ENCODE measurements around the gene USP38.
"Not testable (repeated sequence)": the region's sequence is repeated elsewhere in the genome, so short reads cannot be mapped to it uniquely, and the experiment has no call there.

USP38 gene, protein sequence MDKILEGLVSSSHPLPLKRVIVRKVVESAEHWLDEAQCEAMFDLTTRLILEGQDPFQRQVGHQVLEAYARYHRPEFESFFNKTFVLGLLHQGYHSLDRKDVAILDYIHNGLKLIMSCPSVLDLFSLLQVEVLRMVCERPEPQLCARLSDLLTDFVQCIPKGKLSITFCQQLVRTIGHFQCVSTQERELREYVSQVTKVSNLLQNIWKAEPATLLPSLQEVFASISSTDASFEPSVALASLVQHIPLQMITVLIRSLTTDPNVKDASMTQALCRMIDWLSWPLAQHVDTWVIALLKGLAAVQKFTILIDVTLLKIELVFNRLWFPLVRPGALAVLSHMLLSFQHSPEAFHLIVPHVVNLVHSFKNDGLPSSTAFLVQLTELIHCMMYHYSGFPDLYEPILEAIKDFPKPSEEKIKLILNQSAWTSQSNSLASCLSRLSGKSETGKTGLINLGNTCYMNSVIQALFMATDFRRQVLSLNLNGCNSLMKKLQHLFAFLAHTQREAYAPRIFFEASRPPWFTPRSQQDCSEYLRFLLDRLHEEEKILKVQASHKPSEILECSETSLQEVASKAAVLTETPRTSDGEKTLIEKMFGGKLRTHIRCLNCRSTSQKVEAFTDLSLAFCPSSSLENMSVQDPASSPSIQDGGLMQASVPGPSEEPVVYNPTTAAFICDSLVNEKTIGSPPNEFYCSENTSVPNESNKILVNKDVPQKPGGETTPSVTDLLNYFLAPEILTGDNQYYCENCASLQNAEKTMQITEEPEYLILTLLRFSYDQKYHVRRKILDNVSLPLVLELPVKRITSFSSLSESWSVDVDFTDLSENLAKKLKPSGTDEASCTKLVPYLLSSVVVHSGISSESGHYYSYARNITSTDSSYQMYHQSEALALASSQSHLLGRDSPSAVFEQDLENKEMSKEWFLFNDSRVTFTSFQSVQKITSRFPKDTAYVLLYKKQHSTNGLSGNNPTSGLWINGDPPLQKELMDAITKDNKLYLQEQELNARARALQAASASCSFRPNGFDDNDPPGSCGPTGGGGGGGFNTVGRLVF

DNA sequence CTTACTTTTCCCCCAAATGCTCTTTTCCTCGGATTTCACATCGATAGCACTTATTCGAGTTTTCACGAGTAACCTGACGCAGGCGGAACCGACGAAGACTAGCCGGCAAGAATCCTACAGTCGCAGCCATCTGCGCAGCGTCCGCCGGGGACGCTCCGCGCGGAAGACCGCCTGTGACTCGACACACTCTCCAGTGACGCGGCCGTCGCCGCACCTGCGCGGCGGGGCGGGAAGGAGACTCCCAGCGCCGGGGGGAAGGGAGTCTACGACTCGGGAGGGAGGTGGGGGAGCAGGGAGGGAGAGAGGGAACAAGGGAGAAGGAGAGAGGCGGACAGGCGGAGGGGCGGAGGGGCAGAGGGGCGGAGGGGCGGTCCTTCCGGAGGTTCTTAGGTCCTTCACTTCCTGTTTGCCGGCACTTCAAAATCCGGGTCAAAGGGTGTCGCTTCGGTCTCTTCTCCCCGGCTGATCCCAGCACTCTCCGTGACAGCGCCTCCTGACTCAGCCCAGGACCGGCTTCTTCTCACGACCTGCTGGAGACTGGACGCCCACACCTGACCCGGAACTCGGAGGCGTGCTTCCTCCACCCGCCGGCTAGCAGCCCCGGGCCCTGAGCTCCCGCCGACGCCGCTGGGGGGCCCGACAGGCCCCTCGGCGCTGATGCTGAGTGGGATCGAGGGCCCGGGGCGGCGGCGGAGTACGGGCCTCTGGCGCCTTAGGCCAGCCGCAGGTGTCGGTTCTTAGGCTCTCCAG, at the start of gene USP38:
USP38 (plus strand) TSS at position 415 of the 750 bp plus-strand sequence. CDS start 534 bp downstream, outside the sequence.
- DNase-seq = peak; percentile 84

DNA sequence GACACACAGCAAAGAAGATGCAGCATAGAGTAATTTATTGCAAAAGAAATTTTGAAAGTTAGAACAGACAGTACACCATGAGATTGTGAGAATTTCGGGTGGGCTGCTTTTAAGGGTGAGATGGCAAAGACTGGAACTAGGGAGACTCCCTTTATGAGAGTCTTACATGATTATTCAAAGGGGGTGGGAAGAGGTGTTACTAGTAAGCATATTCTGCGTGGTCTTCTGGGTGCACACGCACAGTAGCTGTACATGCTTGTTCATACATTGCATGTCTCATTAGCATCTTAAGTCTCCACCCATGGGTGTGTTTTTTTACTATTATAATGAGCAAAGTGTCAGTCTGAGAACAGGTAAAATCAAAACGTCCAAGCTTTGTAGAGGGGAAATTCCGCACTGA, 49.4 kb upstream of the USP38 start:
- DNase-seq = no peak

DNA sequence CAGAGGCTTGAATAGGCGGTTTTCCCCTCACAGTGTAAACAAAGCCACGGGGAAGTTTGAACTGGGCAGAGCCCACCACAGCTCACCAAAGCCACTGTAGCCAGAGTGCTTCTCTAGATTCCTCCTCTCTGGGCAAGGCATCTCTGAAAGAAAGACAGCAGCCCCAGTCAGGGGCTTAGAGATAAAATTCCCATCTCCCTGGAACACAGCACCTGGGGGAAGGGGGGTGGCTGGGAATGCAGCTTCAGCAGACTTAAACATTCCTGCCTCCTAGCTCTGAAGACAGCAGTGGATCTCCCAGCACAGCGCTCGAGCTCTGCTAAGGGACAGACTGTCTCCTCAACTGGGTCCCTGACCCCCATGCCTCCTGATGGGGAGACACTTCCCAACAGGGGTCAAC, 44.0 kb upstream of the USP38 start:
- DNase-seq = no peak

DNA sequence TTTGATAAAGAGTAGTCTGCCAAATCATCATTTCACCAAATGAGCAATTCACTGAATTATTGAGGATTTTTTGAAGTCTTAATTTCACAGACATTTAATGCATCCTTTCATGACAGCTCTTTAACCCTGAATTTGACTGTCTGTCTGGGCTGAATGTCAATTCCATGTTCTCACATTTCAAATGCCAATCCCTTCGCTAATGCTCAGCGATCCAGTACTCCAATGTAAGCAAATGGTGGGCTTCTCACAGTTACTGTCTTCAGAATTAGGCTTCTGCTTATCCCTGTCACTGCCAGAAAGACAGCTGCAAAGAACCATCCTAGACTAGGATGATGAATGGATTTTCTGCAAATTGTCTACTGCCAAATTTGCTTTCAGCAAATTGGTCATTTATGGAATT, 36.2 kb upstream of the USP38 start:
- DNase-seq = no peak

DNA sequence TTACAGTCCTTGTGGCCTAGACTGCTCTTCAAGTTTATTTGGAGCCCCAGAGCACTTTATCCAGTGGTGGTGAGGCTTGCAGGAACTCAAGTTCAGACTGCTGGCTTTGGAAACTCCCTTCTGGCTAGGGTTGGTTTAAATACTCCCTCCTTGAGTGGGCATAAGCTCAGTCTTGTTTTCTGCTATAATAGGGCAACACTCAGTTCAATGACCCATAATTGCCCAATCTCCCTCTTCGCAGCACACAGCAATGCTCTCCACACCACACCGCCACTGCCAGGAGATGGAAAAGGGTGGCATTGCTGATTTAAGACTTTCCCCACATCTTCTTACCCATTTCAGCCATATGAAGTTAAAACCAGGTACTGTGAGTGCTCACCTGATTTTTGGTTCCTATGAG, 27.9 kb upstream of the USP38 start:
- no peak for DNase-seq

DNA sequence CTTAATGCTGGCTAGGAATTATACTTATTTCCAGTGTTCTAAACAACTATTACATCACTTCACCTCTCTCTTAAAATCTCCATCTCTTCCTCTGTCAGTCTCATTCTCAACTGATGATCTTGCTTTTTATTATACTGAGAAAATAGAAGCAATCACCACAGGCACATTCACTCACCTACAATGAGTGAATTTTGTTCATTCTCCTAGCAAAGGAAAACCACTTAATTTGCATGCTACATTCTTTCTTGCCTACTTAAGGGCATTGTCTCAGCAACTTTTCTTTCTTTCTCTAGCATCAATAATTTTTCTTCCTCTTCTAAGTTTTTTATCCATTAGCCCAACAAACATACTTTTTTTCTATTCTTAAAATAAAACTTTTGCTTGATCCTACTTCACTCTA, 21.1 kb upstream of the USP38 start:
- DNase-seq = no peak

DNA sequence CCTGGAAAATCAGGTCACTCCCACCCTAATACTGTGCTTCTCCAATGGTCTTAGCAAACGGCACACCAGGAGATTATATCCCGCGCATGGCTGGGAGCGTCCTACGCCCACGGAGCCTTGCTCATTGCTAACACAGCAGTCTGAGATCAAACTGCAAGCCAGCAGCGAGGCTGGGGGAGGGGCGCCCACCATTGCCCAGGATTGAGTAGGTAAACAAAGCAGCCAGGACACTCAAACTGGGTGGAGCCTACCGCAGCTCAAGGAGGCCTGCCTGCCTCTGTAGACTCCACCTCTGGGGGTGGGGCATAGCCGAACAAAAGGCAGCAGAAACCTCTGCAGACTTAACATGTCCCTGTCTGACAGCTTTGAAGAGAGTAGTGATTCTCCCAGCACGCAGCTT, 18.0 kb upstream of the USP38 start:
- not testable (repeated sequence) for DNase-seq

DNA sequence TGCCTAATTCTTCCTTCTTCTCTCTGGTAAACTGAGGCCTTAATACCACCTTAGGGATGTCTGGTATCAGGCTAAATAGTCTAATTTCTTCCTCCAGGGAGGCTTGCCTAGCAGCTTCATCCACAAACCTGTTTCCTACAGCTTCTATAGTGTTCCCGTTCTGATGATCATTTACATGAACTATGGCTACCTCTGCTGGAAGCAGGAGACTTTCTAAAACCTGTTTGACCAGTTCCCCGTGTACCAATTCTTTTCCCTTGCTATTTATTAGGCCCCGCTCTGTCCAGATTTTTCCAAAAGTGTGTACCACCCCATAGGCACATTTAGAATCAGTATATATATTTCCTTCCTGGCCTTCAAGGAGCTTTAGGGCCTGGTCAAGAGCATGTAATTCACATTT, 5.8 kb upstream of the USP38 start:
- DNase-seq = no peak

DNA sequence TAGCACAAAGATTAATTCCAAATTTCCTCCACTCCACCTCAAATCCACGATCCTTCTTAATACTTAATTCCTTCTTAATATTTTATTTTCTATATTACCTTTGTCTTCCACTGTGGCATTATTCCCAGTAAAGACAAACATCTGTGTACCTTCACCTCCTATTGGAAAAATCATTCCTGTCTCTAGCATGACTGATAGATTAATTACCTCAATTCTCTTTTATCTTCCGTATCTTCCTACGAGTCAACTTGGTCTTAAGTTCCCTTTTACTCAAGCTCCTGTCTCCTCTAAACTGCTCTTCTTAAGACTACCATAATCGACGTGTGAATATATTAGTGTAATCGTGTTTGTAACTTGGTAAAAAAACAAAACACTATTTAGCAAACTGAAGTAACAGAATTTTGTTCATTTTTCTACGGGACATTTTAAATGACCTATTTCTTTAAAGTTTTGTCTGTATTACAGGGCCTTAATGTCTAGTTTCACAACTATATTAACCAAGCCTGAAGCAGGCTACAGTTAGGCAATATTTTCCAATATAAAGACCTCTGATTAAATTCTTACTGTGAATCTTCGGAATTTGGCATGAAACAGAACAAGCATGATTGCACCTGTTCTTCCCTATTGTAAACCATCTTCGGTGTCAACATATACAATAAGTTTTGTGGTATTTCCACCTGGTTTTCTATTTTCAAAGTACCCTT, 1.1 kb upstream of the USP38 start:
- no peak for DNase-seq

DNA sequence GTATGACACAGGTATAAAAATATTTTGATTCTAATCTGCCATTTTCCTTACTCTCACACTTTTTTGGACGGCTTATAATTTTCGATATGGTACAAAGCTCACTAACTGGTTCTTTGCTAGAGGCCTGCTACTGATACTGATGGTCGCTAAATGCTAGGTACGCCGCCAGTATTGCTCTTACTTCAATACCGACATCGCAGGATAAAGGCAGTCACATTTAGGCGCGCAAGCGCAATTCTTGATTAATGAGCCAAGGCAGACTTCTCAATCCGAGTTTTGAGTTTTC, 557 bp upstream of the USP38 start:
- peak; percentile 46 for DNase-seq

DNA sequence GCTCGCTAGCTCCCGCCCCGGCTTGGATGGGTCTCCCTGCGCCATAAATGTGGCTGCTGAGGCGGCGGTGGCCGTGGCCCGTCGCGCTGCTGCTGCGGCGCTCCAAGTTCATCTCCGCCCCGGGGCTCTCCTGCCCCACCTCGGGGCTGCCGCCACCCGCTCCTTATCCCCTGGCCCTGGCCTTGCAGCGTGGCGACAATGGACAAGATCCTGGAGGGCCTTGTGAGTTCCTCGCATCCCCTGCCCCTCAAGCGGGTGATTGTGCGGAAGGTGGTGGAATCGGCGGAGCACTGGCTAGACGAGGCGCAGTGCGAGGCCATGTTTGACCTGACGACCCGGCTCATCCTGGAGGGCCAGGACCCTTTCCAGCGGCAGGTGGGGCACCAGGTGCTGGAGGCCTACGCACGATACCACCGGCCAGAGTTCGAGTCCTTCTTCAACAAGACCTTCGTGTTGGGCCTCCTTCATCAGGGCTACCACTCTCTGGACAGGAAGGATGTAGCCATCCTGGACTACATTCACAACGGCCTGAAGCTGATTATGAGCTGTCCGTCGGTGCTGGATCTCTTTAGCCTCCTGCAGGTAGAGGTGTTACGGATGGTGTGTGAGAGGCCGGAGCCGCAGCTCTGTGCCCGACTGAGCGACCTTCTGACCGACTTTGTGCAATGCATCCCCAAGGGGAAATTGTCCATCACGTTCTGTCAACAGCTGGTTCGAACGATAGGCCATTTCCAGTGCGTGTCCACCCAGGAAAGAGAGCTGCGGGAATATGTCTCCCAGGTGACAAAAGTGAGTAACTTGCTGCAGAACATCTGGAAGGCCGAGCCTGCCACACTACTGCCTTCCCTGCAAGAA, 763 bp downstream of the USP38 start:
- no peak for DNase-seq

DNA sequence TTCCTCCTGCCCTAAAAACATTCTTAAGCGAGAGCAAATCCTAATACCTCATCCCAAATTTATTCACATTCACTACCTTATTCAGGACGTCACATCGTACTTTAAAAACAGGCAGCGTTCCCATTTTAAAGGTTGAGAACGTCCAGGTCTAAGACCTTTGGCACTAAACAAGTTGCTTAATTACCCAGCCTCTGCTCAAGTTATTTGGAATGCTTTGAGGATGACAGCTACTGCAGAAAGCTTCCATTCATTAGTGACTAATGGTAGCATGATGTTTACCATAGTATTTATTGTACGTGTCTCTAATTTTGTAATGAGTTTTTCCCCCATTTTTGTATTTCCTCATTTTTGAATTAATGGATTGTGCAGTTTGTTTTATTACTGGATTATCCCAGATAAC, 1.5 kb downstream of the USP38 start:
- no peak for DNase-seq

DNA sequence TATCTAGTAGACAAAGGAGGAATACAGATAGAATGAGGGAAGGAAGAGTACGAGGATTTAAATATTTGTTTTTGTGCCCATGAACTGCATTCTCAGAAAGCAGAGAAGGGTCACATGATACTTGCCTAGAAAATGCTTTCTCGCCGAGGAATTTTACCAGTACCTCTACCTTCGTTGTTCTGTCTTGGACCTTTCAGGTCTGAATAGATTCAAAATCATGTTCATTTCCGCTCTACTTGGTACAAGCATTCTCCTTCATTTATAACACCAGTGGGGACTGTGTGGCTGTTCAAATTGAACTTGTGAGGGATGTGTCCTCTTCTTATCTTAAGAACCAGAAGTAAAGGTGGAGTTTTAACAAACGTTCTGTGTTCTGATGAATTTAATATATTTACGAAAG, 1.9 kb downstream of the USP38 start:
- DNase-seq = no peak

DNA sequence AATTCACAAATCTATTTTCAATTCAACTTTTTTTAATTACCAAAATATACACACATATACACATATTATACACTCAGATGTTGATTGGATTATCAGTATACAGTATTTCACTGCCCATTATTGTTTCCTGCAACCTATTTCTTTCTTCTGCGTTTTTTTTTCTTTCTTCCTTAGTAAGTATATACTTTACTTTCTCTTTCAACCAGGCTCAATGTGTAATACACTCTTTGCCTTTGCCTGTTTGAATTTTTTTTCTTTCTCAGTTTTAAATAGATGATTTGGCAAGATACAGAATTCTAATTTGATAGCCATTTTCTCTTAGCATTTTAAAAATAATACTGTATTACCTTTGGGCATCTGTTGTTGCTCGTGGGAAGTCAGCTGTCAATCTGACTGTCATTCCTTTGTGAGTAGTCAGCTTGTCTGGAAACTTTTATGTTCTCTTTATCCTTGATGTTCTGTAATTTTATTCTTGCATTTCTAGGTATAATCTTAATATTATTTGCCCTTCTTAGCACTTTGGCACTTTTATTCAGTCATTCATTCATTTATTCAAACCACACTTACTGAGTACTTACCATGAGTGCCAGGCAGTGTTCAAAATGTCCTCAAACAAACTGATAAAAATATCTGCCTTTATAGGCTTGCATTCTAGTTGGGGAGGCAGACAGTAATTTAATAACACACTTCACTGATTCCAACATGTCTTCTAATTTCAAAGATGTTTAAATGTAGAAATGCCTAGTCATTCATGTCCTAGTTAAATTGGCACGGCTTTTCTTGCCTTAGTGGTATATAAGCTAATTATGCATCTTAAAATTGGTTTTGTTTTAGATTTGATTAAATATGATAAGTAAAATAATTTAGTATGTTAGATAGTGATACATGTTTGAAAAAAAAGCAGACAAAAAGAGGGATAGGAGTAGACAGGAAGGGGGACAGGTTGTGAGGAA, 3.7 kb downstream of the USP38 start:
- DNase-seq = no peak

DNA sequence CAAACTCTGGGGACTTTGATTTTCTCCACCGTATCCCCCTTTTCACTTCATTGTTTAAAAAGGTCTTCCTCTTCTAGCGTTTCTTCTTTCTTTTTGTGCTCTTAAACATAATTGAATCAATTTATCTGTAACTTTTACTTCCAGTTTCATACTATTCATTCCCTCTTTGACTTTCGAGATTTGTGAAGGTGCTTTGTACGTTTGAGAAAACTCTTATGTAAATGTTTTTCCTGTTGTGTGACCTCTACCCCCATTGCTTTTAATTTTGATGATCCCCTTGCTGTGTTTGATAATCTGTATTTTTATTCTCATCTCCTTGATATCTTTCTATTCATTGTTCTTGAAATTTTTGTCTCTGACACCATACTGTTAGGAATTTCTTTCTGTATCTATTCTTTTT, 4.8 kb downstream of the USP38 start:
- DNase-seq = no peak

DNA sequence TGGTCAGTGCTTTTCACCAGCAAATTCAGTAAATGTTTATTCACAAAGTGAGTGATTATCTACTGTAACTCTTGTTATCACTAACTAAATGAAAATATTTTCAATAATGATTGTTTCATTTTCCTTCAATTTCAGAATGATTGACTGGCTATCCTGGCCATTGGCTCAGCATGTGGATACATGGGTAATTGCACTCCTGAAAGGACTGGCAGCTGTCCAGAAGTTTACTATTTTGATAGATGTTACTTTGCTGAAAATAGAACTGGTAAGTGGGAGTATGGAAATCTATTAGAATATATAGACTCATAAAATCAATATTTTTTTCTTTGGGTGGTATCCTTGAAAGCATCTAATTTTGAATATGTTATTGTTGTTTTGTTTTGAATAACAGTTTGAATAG, 10.9 kb downstream of the USP38 start:
- peak; percentile 0 for DNase-seq

DNA sequence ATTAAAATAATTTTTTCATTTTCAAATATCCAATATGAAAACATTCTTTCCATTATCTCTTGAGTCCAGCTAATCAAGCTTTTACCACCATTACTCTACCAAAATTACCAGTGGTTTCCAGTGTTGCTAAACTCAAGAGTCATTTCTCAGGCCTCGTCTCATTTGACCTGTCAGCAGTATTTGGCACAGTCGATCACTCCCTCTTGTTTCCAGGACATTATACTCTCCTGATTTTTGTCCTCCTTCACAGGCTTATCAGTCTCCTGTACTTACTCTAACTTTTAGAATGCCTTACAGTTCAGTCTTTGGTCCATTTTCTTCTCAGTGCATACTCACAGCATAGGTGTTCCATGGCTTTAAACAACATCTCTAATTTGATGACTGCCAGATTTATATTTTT, 11.6 kb downstream of the USP38 start:
- no peak for DNase-seq

DNA sequence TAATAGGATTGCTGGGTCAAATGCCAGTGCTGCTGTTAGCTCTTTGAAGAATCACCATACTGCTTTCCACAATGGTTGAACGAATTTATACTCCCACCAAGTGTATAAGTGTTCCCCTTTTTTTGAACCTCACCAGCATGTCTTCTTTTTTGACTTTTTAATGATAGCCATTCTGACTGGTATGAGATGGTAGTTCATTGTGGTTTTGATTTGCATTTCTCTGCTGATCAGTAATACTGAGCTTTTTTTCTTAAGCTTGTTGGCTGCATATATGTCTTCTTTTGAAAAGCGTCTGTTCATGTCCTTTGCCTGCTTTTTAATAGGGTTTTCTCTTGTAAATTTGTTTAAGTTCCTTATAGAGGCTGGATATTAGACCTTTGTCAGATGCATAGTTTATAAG, 14.8 kb downstream of the USP38 start:
- DNase-seq = no peak

DNA sequence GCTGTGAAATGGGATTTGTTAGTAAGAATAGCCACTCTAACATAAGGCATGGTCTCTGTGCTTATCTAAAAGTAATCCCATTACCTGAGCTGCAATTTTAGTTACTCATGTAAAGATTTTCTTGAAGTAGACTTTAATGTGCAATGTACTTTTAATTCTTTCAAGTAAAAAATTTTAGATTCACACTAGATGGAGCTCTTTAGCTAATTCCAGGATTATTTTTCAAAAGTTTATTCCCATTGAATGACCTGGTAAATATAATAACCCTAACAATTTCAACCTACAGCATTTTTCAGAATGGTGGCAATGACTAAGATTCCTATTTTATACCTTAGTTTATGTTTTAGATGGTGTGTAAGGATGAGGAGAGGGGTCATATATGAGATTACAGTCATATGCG, 18.1 kb downstream of the USP38 start:
- no peak for DNase-seq

DNA sequence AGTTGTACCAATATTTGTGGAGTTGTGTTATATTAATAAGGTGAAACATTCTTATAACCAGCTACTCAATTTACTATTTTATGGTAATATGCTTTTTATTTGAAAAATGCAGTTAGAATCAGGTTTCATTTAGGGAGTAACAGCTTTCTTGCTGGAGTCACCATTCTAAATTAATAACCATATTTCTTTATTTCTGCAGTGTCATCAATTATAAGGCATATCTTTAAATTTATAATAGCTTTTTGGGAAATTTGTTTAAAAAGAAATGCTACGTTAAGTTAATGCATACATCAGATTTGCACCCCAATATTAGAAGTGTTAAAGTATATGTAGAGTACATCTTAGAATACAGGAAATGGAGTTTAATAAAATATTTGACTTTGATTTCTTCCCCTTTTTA, 18.9 kb downstream of the USP38 start:
- no peak for DNase-seq

DNA sequence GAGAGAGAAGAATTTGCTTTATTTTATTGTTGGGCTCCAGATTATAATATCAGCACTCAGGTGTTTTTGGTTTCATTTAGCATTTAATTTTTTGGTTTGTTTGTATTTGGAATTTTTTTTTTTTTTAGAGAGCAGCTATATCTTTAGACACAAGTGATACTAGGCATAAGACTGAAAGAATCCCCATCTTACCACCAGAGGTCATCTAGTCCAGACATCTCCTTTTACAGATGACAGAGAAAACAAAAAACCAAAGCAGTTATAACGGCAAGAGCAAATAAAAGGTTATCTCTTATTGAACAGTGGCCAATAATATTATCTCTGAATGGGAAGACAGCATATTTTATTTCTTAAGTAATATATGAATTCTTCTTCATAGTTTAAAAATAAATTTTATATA, 22.8 kb downstream of the USP38 start:
- DNase-seq = no peak
